OCI-LY1 (cell line): ENCODE data around the gene SMG9.

Experiments
- H2AFZ ChIP-seq: fragments of 200-600 bp; sonication (generic), shearing (Covaris generic); 2 replicates; pipeline ENCODE4 v1.6.0; 2014; ENCODE audit warnings: antibody characterized with exemption, mild to moderate bottlenecking, low read length
- H3F3A ChIP-seq: fragments of 200-600 bp; sonication (generic), shearing (Covaris generic); 2 replicates; pipeline ENCODE4 v1.6.0; 2014; ENCODE audit warnings: mild to moderate bottlenecking, antibody characterized with exemption, low read length, moderate library complexity; ENCODE audit not compliant: insufficient read depth
- H3K27ac ChIP-seq: fragments of 200-600 bp; sonication (generic); 2 replicates; pipeline ENCODE4 v1.5.1; 2014; ENCODE audit warnings: low read length, mixed run types, mild to moderate bottlenecking, low read depth; ENCODE audit not compliant: poor library complexity, severe bottlenecking
- H3K27me3 ChIP-seq: fragments of 200-600 bp; sonication (generic); 2 replicates; pipeline ENCODE4 v1.6.0; 2014; ENCODE audit warnings: antibody characterized with exemption, mild to moderate bottlenecking, low read length, moderate library complexity; ENCODE audit not compliant: insufficient read depth
- H3K36me3 ChIP-seq: fragments of 200-600 bp; sonication (generic); 2 replicates; pipeline ENCODE4 v1.6.1; 2014; ENCODE audit warnings: mild to moderate bottlenecking, antibody characterized with exemption, low read length, moderate library complexity, mixed read lengths; ENCODE audit not compliant: insufficient read depth
- H3K4me1 ChIP-seq: fragments of 200-600 bp; sonication (generic); 2 replicates; pipeline ENCODE4 v1.5.1; 2014; ENCODE audit warnings: mild to moderate bottlenecking, low read length, moderate library complexity; ENCODE audit not compliant: insufficient read depth, severe bottlenecking
- H3K4me2 ChIP-seq: fragments of 200-600 bp; sonication (generic), shearing (Covaris generic); 2 replicates; pipeline ENCODE4 v1.6.1; 2014; ENCODE audit warnings: low read length
- H3K4me3 ChIP-seq: fragments of 200-600 bp; sonication (generic); 2 replicates; pipeline ENCODE4 v1.5.1; 2014; ENCODE audit warnings: low read length, low read depth, mild to moderate bottlenecking, mixed read lengths; ENCODE audit not compliant: poor library complexity, severe bottlenecking
- H3K79me2 ChIP-seq: fragments of 200-600 bp; shearing (Covaris generic); 2 replicates; pipeline ENCODE4 v1.6.1; 2016; ENCODE audit warnings: mixed run types, low read length, mixed read lengths; ENCODE audit not compliant: insufficient read depth
- H3K9ac ChIP-seq: fragments of 200-600 bp; sonication (generic), shearing (Covaris generic); 2 replicates; pipeline ENCODE4 v1.6.1; 2014; ENCODE audit warnings: mild to moderate bottlenecking, low read length, mixed read lengths
- H3K9me2 ChIP-seq: fragments of 200-600 bp; sonication (generic), shearing (Covaris generic); 2 replicates; pipeline ENCODE4 v1.6.1; 2014; ENCODE audit warnings: low read depth, mild to moderate bottlenecking, low read length, mixed read lengths
- H3K9me3 ChIP-seq: fragments of 200-600 bp; shearing (Covaris generic); 2 replicates; pipeline ENCODE4 v1.6.1; 2014; ENCODE audit warnings: low read length, mixed read lengths
- H4K20me1 ChIP-seq: fragments of 200-600 bp; sonication (generic), shearing (Covaris generic); 2 replicates; pipeline ENCODE4 v1.6.0; 2016; ENCODE audit warnings: mild to moderate bottlenecking, low read length; ENCODE audit not compliant: insufficient read depth
- CTCF ChIP-seq: fragments of 200-600 bp; sonication (generic), shearing (Covaris generic); IDR thresholded peaks from 2 replicates; pipeline ENCODE4 v1.5.1; 2017; ENCODE audit warnings: mild to moderate bottlenecking, antibody characterized with exemption, low read length, moderate library complexity, mixed read lengths
- EZH2 ChIP-seq: fragments of 200-600 bp; sonication (generic), shearing (Covaris generic); IDR thresholded peaks from 2 replicates; pipeline ENCODE4 v1.8.0; 2017; ENCODE audit warnings: borderline replicate concordance, mixed run types, mild to moderate bottlenecking, antibody characterized with exemption, low read length, moderate library complexity, mixed read lengths

The SMG9 gene

GRCh38 chr19:43799502-43800142 lies 44.9 kb upstream of the SMG9 start:
- Histone ChIP-seq H3K27ac (no peak overlapping the region), H3K9me2 (no peaks in the 10 kb centered on the region), H3F3A (no peaks in the 10 kb centered on the region), H3K79me2 (no peaks in the 10 kb centered on the region), H3K4me1 (no peaks in the 10 kb centered on the region), H3K4me3 (no peak overlapping the region), H4K20me1 (no peaks in the 10 kb centered on the region), H3K9ac (no peak overlapping the region), H3K27me3 (no peaks in the 10 kb centered on the region), H3K9me3 (no peaks in the 10 kb centered on the region), H3K36me3 (no peaks in the 10 kb centered on the region), H3K4me2 (no peak overlapping the region), H2AFZ (no peak overlapping the region)
- no peak for TF ChIP-seq EZH2
- no peak for TF ChIP-seq CTCF

- Histone ChIP-seq H4K20me1 (no peaks in the 10 kb centered on the region), H3K9me3 (no peaks in the 10 kb centered on the region), H3K4me3 (no peak overlapping the region), H3K36me3 (no peaks in the 10 kb centered on the region), H3K9ac (no peak overlapping the region), H2AFZ (no peak overlapping the region), H3K27ac (no peak overlapping the region), H3K27me3 (no peaks in the 10 kb centered on the region), H3K9me2 (no peaks in the 10 kb centered on the region), H3F3A (no peaks in the 10 kb centered on the region), H3K4me1 (no peaks in the 10 kb centered on the region), H3K79me2 (no peaks in the 10 kb centered on the region), H3K4me2 (no peak overlapping the region)
- TF ChIP-seq EZH2, result no peak
- TF ChIP-seq CTCF, result no peak
Observed at GRCh38 chr19:43798546-43799409, 44.0 kb upstream of the SMG9 start.

GRCh38 chr19:43798026-43798545 lies 43.3 kb upstream of the SMG9 start:
- H3F3A ChIP-seq, result no peaks in the 10 kb centered on the region
- no peak overlapping the region for H2AFZ ChIP-seq
- no peak overlapping the region for H3K4me3 ChIP-seq
- H3K9ac ChIP-seq, result no peak overlapping the region
- no peaks in the 10 kb centered on the region for H3K36me3 ChIP-seq
- H4K20me1 ChIP-seq, result no peaks in the 10 kb centered on the region
- TF ChIP-seq CTCF (no peak), EZH2 (no peak)
- H3K27ac ChIP-seq, result no peak overlapping the region
- no peaks in the 10 kb centered on the region for H3K9me2 ChIP-seq
- no peaks in the 10 kb centered on the region for H3K9me3 ChIP-seq
- no peaks in the 10 kb centered on the region for H3K79me2 ChIP-seq
- H3K4me1 ChIP-seq, result no peaks in the 10 kb centered on the region
- no peak overlapping the region for H3K4me2 ChIP-seq
- H3K27me3 ChIP-seq, result no peaks in the 10 kb centered on the region
